HG03025 (cell line): Measurements from ENCODE around the gene MYMX.
"Not testable (repeated sequence)": the region's sequence is repeated elsewhere in the genome, so short reads cannot be mapped to it uniquely, and the experiment has no call there.

ENCODE experiments used
- ATAC-seq: cut with Tn5 transposase; IDR thresholded peaks from one replicate; pipeline ENCODE4 v1.9.1; 2021; ENCODE audit warnings: mild to moderate bottlenecking, moderate library complexity; ENCODE audit not compliant: unreplicated experiment, low FRiP score

Gene MYMX

GRCh38 chr6:44230034-44230675 lies 13.4 kb downstream of the MYMX start:
- no peak for ATAC-seq

DNA sequence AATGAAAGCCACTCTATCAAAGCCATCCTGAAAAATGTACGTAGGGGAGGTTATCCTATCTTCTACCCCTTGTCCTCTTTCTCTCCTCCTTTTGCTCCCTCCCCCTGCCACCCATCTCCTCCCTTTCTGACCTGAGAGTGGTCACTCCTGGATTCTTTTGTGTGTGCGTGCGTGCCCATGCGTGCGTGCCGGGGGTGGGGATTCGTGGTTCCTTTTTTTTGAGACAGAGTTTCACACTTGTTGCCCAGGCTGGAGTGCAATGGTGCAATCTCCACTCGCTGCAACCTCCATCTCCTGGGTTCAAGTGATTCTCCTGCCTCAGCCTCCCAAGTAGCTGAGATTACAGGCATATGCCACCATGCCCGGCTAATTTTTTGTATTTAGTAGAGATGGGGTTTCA lies 14.7 kb downstream of the MYMX start:
- ATAC-seq: not testable (repeated sequence)

- ATAC-seq: no peak
These were observed 16.2 kb downstream of the MYMX start for GRCh38 chr6:44232676-44233566.

GRCh38 chr6:44233567-44234100 lies 16.9 kb downstream of the MYMX start:
- no peak for ATAC-seq

- ATAC-seq: no peak
These were observed 17.6 kb downstream of the MYMX start for GRCh38 chr6:44234101-44235025.

GRCh38 chr6:44235269-44235668 lies 18.5 kb downstream of the MYMX start:
- ATAC-seq: no peak

GRCh38 chr6:44235891-44236516 lies 19.3 kb downstream of the MYMX start:
- ATAC-seq: no peak

GRCh38 chr6:44237021-44237812 lies 20.5 kb downstream of the MYMX start:
- peak; percentile 58 for ATAC-seq

- peak; percentile 82 for ATAC-seq
These were observed 21.2 kb downstream of the MYMX start for GRCh38 chr6:44237813-44238433.

DNA sequence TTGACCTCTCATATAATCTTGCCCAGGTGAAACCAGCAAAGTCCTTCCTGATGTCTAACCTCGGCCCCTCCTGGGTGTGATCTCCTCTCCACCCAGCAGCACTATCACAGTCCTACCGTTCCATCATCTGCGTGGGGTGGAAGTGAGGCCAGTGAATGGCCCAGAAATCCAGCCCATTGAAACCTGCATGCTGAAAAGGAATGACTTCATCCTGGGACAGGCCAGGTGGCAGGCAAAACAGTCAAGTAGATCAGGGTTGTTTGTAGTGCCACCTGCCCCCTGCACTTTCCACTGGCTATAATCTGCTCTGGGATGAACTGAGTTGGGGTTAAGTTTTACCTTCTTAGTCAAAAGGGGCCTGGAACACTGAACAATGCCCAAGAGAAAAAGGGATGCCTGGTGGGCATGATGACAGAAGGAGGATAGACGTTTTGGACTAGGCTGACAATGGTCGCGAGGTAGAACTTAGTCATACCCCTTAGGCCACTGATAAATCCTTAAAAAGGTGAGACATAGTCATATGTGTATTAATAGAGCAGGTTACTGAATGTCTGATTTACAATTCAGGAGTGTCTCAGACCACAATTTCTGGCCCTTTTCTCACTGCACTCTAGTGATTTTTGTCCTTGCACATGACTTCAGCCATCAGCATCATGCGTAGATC lies 22.1 kb downstream of the MYMX start:
- ATAC-seq: no peak

DNA sequence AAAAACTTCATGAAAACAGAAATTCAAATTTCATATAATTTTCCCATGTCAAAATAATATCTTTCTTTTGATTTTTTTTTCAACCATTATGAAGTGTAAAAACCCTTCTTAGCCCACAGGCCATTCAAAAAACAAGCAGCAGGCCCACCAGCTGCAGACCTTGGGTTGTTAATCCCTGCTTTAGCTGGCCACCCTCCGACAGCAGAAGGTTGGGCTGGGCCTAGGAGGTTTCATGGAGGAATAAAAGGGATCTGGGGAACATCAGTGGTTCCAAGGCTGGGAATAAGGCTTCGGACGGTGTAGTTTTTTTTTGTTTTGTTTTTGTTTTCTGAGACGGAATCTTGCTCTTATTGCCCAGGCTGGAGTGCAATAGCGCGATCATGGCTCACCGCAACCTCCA lies 26.6 kb downstream of the MYMX start:
- no peak for ATAC-seq

GRCh38 chr6:44245391-44245911 lies 28.7 kb downstream of the MYMX start:
- ATAC-seq: no peak

GRCh38 chr6:44245912-44246662 lies 29.4 kb downstream of the MYMX start:
- ATAC-seq: peak; percentile 51

- peak; percentile 60 for ATAC-seq
These were observed 30.1 kb downstream of the MYMX start, which contains the start of gene HSP90AB1 for GRCh38 chr6:44246663-44247337. TSS of gene HSP90AB1 (plus strand) at chr6:44247101. CDS start at chr6:44248630, 1,529 bp downstream.

DNA sequence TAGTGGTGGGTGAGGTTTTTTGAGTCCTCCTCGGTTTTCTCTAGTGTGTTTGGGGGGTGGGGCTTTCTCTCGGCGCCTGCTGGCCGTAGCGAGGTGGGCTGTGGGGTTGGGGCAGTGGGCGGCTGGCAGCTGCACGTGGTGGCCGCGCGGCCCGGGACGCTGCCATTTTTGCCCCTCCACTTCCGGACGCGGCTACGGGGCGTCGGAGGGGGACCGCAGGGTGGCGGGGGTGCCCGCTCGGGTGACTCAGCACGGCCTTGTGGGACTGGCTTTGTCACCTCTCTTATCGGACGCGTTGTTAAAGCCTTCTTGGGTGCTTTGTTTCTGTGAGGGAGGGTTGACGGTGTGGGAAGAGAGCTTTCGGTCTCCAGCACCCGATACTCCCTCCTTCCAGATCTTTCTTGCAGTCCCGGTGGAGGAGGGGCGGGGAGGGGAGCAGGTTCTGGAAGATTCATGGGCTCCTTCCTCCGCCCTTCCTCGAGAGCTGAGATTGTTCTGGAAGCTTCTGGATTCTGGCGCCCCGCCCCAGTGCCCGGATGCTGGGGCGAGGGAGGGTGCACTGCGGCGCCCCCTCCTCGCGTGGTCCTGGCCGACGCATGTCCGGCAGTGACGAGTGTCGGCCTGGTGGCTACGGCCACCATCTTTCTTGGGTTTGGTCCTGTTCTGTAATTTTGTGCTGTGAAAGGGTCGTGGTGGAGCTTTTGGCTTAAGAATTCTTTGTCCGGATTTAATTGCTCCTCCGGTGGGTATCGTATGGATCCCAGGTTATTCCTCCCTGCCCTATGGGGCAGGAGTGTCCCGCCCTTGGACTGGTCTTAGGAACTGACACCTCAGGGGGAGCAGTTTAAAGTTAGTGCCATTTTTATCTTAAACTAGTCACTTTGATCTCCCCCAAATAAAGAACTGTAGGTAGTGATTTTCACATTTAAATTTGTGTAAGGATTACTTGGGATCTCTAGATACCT lies 30.9 kb downstream of the MYMX start:
- peak; percentile 23 for ATAC-seq

GRCh38 chr6:44248579-44248978 lies 31.9 kb downstream of the MYMX start:
- no peak for ATAC-seq
